GM18520 (cell line): ENCODE data around the gene PKP3.
"Not testable (repeated sequence)": the region's sequence is repeated elsewhere in the genome, so short reads cannot be mapped to it uniquely, and the experiment has no call there.

ENCODE experiments used
- ATAC-seq: cut with Tn5 transposase; IDR thresholded peaks from one replicate; pipeline ENCODE4 v1.9.1; 2021; ENCODE audit not compliant: unreplicated experiment

PKP3 gene

DNA sequence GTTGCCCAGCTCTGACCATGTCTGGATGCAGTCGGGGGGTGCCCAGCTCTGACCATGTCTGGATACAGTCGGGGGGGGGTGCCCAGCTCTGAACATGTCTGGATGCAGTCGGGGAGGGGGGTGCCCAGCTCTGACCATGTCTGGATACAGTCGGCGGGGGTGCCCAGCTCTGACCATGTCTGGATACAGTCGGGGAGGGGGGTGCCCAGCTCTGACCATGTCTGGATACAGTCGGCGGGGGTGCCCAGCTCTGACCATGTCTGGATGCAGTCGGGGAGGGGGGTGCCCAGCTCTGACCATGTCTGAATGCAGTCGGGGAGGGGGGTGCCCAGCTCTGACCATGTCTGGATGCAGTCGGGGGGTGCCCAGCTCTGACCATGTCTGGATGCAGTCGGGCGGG lies 16.7 kb downstream of the PKP3 start:
- not testable (repeated sequence) for ATAC-seq

DNA sequence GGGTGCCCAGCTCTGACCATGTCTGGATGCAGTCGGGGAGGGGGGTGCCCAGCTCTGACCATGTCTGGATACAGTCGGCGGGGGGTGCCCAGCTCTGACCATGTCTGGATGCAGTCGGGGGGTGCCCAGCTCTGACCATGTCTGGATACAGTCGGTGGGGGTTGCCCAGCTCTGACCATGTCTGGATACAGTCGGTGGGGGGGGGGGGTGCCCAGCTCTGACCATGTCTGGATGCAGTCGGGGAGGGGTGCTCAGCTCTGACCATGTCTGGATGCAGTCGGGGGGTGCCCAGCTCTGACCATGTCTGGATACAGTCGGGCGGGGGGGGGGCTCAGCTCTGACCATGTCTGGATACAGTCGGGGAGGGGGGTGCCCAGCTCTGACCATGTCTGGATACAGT lies 17.5 kb downstream of the PKP3 start:
- not testable (repeated sequence) for ATAC-seq

DNA sequence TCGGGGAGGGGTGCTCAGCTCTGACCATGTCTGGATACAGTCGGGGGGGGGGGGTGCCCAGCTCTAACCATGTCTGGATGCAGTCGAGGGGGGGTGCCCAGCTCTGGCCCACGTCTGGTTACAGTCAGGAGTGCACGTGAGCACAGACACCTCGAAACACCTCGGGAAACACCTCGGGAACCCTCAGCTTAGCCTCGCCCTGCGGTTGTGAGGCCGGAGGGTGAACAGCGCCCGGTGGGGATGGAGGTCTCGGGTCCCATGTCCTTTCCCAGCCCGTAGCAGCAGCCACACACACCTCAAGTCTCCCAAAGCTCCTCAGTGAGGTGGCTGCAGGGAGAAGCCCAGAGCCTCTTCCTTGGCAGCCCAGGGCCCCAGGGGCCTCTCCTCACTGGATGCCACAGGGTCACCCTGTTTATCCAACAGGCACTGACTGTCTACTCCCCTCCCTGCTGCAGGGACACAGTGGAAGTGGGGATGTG lies 18.7 kb downstream of the PKP3 start:
- ATAC-seq: no peak

DNA sequence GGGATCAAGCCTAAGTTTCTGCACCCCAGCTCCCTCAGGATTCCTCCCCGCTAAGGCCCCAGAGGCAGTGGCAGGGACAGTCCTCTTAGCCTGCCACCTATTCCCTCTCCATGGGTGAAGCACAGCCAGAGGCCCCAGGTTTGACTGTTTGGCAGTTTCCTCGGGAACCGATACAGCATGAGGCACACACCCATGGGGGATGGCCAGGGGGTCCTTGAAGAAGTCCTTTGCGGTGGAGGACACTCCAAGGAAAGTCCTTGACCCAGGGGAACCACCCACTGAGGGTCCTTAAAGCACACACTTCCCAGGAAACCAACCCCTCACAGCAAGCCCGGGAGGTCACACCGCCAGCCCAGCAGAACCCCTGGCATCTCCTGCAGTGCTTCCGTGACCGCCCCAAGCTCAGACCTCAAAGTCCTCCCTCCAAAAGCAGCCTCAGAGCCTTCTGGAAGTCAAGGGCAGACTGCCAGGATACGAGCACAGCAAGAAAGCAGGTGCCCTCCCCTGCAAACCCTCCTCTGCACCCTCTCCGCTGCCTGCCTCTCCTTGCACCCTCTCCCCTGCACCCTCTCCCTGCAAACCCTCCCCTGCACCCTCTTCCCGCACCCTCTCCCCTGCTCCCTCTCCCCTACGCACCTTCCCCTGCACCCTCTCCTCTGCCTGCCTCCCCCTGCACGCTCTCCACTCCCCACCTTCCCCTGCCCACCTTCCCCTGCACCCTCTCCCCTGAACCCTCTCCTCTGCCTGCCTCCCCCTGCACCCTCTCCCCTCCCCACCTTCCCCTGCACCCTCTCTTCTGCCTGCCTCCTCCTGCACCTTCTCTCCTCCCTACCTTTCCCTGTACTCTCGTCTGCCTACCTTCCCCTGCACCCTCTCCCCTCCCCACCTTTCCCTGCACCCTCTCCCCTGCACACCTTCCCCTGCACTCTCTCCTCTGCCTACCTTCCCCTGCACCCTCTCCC lies 19.4 kb downstream of the PKP3 start:
- ATAC-seq: no peak

DNA sequence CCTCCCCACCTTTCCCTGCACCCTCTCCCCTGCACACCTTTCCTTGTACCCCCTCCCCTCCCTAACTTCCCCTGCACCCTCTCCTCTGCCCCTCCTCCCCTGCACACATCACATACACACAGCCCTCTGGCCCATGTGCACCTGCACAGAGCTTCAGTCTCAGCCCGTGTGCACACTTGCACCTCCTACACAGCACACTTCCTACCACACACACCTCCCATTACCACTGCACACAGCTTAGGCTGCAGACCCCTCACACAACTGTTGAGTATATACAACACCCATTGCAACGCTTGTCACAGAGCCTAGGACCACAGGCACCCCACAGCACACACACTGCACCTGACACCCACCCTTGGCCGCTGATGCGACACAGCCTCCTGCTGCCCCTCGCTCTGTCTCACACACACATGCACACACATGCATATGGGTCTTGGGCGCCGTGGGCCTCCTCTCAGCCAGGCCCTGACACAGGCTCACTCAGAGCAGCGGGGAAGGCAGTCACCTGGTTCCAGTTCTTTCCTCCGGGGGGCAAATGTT lies 20.4 kb downstream of the PKP3 start:
- ATAC-seq: no peak

DNA sequence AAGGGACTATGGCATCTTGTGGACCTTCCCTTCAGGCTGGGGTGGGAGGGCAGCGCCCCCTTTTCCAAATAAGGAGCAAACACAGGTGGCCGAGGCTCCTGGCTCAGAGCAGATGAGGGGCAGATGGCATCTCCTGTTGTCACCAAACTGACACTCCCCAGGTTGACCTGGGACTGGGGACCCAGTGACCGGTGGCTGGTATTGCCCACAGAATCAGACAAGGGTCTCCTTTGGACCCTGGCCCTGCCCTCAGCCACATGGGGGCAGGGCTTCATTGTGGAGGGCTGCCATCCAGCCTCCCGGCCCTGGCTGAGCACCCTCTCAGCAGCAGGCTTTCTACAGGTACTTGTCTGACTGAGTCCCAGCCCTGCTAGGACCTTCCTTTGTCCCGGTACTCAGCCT lies 21.6 kb downstream of the PKP3 start:
- ATAC-seq: no peak

DNA sequence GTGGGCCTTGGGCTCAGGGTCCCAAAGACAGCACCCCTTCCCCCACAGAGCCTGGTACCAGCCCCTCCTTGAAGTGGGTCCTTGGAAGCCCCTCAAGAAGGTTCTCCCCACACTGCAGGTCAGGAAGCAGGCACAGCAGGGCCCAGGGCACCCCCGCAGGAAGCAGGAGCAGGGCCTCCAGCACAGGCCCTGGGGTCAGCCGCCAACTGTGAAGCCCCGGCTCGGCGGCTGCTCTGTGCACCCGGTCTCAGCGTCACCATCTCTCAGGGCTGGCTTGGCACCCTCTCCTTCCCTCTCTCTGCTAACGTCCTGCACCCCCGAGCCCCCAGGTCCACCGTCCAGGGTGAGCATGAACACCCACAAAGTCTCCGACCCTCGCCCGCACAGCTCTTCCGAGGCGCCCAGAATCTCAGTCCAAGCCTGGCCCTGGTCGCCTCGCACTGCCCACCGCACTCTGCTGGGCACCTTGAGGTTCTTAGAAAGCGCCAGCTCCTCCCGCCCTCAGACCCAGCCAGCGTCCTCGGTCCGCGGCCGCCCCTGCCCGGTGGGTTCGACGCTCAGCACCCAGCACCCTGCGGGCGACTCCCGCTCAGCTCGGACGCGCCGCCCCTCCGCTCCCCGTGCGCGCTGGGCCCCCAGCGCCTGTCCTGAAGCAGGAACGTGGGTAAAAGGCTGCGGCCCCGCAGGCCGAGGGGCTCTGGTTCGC lies 22.2 kb downstream of the PKP3 start:
- no peak for ATAC-seq

DNA sequence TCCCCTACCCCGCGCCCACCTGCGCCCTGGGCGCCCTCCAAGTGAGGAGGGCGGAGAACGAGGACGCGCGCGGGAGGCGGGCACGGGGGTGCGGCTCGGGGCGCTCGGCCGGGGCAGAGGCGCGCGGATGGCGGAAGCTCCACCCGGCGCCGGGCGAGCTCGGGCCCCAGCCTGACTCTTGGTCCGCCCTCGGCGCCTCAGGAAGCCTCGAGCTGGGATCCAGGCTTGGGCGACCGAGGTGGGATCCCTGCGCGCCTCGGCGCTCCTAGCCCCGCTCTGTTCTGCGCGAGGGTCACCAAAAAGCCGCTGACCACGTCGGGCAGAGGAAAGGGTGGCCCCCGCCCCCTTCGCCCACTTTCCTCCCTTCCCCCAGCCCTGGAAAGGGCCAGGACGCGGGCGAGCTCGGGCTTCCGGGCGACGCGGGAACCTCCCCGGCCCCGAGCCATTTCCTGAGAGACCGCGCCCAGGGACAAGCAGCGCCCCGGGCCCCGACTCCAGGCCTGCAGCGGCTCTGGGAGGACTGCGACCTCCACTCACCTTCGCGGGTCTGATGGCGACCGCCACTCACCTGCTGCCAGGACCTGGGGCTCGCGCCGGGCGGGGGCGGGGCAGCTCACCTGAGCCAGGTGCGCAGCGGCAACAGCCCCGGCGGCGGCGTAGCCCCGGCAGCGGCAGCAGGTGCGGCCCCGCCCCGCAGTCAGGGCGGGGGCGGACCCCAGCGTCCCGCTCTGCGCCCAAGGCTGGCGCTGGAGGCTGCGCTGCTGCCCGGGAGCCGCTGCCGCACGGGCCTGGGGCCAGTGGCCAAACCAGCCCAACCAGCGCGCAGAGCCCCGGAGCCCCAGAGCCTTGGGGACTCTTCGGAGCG lies 23.0 kb downstream of the PKP3 start:
- ATAC-seq: no peak

DNA sequence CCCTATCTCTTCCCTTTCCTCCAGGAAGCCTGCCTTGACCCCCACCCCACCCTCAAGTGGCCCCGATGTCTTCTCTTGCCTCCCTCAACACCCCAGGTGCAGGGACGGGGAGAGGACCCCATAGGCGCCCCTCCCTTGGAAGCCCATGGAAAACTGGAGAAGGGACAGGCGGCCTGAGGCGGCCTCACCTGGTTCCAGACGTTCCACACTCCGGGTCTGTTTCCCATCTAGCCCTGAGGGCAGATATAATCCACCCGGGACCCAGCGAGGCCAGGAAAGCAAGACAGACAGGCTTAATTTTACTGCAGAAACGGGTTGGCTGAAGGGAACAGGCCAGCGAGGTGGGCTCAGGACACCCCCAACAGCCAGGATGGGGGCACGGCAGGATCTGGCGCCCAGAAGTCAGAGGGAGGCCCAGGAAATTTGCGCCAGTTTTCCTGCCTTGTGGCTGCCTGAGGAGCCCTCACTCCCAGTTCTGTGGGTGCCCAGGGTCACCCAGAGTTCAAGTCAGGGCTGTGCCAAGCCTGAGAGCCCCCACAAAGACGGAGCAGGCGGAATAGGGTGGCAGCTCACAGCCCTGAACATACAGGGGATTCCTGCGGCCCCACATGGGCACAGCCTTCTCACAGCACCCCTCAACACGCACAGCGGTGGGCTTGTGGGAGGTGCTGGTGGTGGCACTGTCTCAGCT lies 23.8 kb downstream of the PKP3 start:
- ATAC-seq: no peak

DNA sequence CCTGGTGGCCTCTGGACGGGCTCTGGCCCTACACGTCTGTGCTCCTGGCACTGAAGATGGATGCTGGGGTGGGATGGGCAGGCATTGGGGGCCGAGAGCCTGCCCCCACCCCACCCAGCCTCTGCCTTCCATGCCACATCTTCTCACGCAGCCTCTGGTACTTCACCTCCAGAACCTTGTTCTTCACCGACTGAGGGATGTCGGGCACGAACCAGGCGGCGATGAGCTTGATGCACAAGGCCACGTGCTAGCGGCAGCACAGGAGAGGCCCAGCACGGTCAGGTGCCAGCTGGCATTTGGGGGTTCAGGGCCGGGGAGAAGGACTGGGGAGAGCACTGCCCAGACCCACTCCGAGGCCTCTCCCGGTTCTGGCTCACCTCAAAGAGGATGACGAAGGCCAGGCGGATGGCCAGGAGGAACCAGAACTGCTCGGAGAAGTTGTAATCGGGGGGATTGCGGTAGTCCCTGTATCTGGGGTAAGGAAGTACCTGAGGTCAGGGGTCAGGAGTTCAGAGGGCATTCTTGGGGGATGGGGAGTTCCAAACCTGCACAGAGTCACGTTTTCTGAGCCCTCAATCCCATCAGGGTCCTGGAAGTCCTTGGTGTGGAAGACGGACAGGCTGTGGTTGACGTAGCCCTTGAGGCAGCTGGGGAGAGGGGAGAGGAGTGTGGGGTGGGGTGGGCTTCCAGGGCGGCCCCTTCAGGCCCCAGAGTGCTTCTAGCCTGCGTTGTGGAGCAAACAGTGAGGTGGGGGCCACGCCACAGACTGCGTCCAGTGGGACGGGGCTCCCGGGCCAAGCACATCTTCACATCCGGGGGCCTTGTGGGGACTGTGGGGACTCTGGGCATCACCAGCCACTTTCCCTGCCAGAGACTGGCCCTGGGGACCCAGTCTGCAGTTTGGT lies 24.6 kb downstream of the PKP3 start:
- no peak for ATAC-seq

DNA sequence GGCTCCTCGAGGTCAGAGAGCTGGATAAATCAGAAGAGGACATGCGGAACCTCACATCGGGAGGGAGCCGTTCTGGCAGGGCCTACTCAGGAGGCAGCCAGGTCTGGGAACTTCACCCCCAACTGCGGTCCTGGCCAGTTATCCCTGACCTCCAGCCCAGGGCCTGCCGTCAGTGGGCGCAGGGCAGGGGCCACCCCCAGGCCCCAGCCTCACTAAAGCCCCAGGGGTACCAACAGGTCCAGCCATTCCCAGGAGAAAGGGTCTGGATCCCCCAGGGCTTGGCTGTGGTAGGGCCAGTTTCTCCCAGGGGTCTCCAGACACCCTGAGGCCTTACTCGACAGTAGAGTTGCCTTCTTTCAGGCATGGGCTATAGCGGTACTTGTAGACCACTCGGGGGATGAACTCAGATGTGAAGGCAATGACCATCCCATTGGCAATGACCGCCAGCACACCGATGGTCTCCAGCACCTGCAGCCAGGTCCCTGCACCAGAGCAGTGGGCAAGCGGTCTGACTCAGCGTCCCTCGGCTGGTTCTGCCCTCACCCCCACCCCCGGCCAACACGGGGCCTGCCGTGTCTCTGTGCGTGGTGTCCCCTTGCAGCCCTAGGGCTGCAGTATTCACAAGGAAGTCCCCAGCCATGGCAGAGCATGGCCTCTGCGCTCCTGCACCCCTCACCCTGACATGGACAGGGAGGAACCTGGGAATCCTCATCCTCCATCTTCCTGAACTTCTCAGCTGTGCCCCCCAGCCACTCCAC lies 25.4 kb downstream of the PKP3 start:
- ATAC-seq: no peak

DNA sequence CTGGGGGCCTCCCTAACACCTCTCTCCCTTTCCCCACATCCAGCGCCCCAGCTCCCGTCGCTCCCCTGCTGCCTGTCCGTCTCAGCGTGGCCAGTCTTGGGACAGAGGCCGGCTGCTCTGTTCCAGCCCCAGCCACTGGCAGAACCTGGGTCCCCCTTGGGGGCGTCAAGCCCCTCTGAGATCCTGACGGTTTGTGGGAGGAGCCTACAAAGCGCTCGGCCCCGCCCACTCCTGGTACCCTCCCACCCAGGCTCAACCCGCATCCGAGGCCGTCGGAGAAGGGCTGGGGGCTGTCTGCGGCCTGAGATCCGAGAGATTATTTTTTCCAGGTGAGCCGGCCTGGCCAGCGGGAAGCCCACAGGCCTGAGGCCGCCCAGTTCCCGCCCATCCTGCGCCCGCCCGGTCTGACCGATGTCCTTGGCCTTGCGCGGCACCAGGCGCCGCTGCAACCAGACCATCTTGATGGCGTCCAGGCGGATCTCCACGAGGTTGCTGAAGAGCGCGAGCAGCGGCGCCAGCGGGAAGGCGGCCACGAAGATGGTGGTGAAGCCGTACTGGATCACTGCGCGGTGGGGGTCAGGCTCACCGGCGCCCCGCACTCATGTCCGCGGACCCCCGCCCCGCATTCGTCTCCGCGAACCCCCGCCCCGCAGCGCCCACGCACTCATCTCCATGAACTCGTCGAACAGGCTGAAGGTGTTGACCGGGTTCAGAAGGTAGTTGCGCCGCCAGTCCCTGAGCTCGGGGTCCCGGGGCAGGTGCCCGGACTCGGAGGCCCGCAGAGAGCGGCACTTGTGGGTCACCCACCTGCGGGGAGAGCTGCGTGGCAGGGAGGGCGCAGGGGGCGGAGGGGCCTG lies 26.3 kb downstream of the PKP3 start:
- ATAC-seq: no peak

DNA sequence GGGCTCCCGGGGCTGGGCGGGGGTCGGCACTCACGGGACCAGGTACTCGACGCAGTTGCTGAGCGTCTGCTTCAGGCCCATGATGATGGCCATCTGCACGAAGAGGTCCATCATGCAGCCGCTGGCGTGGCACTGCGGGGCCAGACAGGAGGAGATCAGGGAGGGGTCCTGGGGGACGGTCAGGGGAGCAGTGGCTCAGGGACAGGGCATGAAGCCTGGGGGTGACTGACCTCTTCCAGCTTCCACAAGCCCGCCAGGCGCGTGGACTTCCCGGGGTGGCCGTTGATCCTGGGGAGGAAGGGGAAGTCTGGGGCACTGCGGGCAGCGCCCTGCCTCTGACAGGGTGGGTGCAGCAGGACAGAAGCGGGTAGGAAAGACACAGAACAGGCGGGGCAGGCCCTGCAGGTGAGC lies 26.9 kb downstream of the PKP3 start:
- ATAC-seq: no peak

DNA sequence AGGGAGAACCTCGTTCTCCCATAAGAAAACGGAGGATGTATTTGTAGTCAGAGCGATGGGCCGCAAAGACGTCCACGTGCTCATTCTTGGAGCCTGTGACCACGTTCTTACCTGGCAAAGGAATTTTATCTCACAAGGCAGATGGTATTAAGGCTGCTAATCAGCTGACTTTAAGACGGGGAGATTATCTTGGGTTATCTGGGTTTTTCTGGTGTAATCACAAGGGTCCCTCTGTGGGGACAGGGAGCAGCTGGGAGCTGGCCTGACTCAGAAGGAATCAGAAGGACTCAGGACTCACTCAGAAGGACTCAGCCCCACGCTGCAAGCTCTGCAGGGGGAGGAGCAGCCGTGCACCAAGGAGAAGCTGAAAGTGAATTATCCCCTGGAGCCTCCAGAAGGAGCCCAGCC lies 28.2 kb downstream of the PKP3 start:
- ATAC-seq: no peak

DNA sequence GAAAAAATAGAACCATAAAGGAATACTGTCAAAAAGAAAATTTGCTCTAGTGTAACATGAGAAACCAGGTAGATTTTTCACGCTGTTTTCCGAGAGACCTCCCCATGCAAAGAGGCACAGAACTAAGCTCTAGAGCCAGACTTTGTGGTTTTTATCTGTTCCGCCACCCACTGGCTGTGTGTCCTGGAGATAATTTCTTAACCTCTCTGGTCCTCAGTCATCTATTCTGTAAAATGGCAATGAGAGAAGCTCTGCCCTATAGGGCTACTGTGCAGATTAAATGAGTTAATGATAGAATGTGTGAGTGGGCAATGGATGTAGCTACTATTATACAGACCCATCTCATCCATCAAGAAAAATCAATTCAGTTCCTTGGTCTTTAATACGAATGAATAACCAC lies 30.2 kb downstream of the PKP3 start:
- no peak for ATAC-seq

DNA sequence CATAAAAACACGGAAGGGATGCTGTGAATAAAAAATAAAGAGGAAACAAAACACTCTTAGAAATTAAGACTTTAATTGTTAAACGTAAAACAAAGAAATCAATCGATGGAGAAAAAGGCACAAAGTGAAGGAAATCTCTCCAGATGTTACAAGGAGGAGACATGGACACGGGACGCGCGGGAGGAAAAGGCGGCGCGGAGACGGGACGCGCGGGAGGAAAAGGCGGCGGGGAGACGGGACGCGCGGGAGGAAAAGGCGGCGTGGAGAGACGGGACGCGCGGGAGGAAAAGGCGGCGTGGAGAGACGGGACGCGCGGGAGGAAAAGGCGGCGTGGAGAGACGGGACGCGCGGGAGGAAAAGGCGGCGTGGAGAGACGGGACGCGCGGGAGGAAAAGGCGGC lies 30.8 kb downstream of the PKP3 start:
- not testable (repeated sequence) for ATAC-seq

DNA sequence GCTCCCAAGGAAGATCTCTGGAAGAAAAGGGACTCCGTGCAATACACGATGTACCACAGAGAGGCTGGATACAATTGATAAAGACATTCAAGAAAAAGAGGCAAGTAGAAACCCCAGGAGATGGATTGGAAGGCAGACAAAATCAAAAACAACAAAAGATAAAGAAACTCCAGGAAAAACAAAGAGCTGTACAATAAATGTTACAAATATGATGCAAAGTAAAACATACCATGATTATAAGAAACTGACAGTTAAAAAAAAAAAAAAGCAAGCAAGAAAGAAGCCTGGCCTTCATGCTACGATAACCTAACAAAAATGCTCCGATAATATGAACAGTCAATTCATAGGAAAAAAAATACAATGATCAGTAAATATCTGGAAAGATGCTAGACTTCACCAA lies 31.3 kb downstream of the PKP3 start:
- ATAC-seq: no peak

DNA sequence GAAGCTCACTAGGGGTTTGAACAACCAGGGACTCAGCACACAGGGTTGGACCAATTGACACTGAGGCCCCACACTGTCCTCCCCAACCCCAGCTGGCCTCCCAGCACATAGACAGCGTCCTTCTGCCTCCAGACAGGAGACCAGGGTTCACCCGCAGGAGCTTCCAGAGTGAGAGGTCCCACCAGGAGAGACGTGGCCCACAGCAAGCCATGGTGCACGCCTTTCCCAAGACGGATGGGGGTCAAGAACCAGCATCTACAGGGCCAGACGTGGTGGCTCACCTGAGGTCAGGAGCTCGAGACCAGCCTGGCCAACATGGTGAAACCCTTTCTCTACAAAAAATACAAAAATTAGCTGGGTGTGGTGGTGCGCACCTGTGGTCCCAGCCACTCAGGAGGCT lies 32.8 kb downstream of the PKP3 start:
- ATAC-seq: no peak
